ENCODE data around the gene MYRIP.

GRCh38 chr3:39882111-39882510 is 72.7 kb downstream of the MYRIP start:
- TF ChIP-seq CTCF (IDR thresholded peaks at IDR 0.05) (no peak), POLR2A (IDR thresholded peaks at IDR 0.05) (no peak), EP300 (IDR thresholded peaks at IDR 0.05) (no peak), POLR2AphosphoS5 (IDR thresholded peaks at IDR 0.05) (no peak)
